Left kidney (tissue), 2 donors: ENCODE results near the gene ZSWIM4. TPM values are rescaled to one million over a fixed set of nuclear protein-coding genes. Genes with fewer than 3 reads are reported as not detected.
"Not testable (repeated sequence)": the region's sequence is repeated elsewhere in the genome, so short reads cannot be mapped to it uniquely, and the experiment has no call there.

Experiments used
- DNase-seq: peaks from one replicate; pipeline ENCODE4 v3.0.0-alpha.2; 2013
- polyA plus RNA-seq: library from polyadenylated mRNA; unstranded; fragments of 120-200 nt; gene quantifications from one replicate; pipeline ENCODE4 v1.2.1, GENCODE V29; 2013; ENCODE audit not compliant: insufficient read length

The ZSWIM4 gene
- polyA plus RNA-seq, 1 donor: 6.7 TPM

DNA sequence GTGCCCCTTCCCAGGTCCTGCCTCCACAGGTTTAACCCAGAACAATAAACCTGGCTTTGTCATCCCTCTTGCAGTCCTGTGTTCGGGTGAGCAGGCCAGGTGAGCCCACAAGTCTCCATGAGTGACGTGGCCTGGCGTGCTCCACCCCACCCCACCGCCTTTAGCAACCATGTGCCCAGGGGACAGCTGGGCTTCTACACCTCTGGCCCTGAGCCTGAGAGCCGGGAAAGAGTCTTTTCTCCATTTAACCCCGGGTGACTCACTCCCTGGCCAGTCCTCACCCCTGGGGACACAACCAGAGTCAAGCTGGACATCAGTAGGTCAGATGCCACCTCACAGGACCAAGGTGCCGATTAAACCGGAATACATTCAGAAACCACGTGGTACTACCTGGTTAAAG lies 16.8 kb upstream of the ZSWIM4 start:
- DNase-seq: no peak

DNA sequence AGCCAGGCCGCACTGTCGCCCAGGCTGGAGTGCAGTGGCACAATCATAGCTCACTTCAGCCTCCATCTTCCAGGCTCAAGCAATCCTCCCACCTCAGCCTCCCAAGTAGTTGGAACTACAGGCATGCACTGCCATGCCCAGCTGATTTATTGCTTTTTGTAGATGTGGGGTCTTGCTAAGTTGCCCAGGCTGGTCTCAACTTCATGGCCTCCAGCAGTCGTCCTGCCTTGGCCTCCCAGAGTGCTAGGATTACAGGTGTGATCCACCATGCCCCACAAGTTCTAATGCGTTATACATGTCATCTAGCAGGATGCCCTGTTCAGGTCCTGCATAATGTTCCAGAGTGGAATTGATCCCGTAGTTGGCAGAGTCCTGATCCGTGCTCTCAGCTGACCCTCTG lies 16.4 kb upstream of the ZSWIM4 start:
- no peak for DNase-seq

DNA sequence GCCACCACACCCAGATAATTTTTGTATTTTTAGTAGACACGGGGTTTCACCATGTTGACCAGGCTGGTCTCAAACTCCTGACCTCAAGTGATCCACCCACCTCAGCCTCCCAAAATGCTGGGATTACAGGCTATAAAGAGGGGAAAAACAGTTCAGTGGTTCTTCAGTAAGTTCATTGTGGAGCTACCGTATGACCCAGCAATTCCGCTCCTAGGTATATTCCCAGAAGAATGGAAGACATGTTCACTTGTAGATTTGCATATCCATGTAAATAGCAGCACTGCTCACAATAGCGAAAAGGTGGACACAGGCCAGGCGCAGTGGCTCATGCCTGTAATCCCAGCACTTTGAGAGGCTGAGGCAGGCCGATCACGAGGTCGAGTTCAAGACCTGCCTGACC lies 15.4 kb upstream of the ZSWIM4 start:
- DNase-seq: not testable (repeated sequence)

DNA sequence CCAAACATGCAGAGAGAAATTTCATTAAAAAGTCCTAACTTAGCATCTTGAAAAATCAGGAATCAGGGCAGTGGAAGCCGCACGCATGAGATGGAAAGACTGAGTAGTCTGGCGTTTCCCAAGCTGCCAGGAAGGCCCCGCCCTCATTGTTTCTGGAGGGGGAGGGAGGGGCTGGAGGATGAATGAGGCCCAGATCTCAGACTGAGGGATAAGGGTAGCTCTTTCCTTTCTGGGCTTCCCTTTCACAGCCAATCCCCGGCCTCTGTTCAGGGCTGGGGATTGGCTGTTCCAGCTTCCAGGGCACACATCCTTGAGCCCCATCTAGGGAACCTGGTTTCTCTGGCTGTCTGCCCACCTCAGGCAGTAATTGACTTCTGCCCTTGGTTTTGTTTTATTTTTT lies 13.7 kb upstream of the ZSWIM4 start:
- DNase-seq: no peak

DNA sequence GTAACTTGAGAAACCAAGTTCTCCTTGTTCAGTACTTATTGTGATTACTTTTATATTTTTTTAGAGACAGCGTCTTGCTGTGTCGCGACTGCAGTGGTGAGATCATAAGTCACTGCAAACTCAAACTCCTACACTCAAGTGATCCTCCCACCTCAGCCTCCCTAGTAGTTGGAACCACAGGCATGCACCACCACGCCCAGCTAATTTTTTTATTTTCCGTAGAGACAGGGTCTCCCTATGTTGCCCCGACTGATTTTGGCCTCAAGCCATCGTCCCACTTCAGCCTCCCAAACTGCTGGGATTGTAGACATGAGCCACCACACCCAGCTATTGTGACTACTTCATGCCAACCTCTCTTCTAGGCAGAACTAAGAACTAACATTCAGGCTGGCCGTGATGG lies 12.7 kb upstream of the ZSWIM4 start:
- DNase-seq: no peak

DNA sequence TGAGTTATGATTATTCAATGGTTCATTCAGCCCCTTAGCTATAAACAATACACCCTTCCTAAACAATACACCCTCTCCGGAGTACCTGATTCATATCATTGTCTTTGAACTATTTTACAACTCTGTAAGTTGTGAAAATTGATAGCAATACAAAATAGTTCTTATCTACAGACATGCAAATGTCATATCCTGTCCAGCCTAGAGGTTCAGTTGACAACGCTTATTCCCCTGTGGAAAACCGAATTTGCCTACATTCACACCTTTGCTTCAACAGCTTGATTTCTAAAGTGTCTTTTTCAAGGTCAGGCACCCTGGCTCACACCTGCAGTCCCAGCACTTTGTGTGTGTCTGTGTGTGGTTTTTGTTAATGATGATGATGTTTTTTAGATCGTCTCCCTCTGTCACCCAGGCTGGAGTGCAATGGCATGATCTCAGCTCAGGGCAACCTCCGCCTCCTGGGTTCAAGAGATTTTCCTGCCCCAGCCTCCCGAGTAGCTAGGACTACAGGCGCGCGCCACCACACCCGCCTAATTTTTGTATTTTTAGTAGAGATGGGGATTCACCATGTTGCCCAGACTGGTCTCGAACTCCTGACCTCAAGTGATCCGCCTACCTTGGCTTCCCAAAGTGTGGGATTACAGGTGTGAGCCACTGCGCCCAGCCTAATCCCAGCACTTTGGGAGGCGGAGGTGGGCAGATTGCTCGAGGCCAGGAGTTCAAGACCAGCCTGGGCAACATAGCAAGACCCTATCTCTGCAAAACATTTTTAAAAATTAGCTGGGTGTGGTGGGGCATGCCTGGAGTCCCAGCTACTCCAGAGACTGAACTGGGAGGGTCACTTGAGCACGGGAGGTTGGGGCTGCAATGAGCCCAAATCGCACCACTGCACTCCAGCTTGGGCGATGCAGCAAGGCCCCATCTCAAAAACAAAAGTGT lies 11.4 kb upstream of the ZSWIM4 start:
- no peak for DNase-seq

DNA sequence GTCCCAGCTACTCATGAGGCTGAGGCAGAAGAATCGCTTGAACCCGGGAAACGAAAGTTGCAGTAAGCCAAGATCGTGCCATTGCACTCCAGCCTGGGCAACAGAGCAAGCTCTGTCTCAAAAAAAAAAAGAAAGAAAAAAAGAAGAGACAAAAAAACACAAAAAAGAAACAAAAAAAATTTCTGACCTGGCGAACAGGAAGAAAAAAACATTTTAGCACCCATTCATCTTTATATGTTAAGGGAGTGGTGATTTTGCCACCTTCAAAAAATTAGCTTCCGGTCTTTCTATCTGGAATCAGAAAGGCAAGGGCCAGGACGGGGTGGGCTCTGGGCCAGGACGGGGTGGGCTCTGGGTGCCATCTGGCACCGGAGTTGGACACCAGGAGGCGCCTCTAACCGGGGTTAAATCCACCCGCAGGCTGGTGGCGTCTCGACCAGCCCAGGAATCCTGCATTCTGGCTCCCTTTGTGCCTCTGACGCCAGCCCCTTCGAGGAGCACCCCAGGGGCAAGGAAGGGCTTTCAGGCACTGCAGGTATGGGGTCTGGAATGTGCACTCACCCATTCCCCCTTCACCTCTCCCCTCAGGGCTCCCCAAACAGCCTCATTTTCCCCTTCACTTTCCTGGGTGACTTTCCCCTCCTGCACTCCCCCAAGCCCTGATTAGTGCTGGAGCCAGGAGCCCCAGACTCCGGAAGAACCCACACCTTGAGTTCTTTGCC lies 10.4 kb upstream of the ZSWIM4 start:
- no peak for DNase-seq

DNA sequence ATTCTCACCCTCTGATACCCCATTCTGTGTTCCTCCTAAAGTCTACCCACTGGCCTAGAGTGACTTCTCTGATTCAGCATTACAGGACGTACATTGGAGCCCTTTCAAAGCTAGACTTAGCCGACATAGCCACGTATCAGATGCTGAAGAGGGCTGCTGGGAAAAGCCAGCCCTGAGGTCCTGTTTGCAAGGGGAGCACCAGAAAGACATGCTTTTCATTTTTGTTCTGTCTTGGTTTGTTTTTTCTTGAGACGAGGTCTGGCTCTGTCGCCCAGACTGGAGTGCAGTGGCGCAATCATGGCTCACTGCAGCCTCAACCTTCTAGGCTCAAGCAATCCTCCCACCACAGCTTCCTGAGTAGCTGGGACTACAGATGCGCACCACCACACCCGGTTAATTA lies 6.3 kb upstream of the ZSWIM4 start:
- no peak for DNase-seq

DNA sequence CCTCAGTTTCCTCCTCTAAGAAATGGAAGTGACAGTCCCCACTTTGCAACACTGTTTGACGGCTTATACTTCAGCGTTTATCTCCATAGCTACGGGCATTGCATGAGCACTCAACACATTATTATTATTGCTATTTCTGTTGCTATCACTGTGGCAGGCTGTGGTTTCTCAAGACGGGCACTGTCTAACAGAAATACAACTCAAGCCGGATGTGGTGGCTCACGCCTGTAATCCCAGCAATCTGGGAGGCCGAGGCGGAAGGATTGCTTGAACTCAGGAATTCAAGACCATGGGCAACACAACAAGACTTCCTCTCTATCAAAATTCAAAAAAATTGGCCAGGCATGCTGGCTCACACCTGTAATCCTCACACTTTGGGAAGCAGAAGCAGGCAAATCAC lies 4.9 kb upstream of the ZSWIM4 start:
- no peak for DNase-seq

DNA sequence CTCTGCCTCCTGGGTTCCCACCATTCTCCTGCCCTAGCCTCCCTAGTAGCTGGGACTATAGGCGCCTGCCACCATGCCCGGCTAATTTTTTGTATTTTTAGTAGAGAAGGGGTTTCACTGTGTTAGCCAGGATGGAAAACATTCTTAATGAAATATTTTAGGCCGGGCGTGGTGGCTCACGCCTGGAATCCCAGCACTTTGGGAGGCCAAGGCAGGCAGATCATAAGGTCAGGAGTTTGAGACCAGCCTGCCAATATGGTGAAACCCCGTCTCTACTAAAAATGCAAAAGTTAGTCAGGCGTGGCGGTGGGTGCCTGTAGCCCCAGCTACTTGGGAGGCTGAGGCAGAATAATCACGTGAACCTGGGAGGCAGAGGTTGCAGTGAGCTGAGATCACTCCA lies 1.9 kb upstream of the ZSWIM4 start:
- DNase-seq: not testable (repeated sequence)

DNA sequence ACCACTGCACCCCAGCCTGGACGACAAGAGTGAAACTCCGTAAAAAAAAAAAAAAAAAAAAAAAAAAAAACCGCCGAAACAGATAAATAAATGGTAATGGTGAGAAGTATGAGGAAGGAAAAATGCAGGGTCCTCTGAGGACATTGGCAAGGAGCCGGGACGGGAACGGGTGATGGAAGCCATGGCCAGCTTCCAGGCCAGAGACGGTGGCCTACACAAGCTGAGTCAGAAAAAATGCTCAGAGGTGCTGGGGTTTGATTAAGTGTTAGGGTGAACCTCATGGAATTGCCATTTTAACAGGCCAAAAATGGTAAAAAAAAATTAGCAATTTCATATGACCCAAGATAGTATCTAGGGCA lies 866 bp upstream of the ZSWIM4 start:
- DNase-seq: peak; percentile 48

DNA sequence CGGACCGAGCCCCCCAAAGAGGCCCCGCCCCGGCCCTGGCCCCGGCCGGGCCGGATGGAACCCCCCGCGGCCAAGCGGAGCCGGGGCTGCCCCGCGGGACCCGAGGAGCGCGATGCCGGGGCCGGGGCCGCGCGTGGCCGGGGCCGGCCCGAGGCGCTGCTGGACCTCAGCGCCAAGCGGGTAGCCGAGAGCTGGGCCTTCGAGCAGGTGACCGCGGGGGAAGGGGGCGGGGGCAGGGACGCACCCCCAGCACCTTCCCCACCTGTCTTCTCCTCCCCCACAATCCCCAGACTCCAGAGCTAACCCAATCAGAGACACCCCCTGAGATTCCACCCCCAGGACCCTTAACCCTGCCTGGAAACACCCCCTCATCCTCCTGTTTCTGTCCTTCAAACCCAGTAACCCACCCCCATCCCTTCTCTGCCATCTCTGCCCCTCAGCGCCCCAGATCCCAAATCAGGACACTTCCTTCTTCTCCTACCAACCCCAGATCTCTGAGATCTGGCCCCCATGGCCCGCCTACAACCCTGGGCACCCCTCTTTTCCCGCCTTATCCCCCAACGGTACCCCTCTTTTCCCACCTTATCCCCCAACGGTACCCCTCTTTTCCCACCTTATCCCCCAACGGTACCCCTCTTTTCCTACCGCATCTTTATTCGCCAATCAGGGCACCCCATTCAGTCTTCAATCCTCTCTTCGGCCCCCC lies 505 bp downstream of the ZSWIM4 start:
- peak; percentile 30 for DNase-seq

DNA sequence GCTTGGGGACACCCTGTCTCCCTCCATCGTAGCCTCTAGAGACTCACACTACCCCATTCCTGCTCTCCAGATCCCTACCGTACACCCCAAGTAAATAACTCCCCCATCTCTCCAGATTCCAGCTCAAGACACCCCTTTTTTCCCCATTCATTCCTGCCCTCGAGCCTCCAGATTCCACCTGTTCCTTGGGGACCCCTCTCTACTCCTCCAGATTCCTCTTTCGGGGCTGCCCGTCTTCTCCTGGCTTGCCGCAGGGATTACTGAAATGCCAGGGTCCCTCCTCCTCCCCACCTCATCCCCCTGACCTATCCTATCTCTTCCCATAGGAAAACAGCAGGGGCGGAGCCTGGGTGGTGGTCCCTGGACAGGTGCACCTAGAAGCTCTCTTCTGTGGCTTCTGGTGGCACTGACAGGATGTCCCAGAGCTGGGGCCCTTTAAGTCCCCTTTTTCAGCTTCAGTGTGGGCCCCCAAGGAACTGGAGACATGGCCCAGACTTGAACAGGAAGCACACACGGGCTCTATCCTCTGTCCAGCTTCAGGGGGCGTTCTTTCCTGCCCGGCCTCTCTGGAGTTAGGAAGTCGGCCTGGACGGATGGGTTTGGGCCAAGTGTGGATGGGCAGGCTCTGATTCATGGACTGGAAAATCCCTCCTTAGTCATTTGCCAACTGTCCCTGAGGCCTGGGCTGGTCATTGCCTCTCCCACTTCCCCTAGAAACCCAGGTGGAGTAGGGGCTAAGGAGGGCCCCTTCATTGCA lies 1.2 kb downstream of the ZSWIM4 start:
- DNase-seq: peak; percentile 22

DNA sequence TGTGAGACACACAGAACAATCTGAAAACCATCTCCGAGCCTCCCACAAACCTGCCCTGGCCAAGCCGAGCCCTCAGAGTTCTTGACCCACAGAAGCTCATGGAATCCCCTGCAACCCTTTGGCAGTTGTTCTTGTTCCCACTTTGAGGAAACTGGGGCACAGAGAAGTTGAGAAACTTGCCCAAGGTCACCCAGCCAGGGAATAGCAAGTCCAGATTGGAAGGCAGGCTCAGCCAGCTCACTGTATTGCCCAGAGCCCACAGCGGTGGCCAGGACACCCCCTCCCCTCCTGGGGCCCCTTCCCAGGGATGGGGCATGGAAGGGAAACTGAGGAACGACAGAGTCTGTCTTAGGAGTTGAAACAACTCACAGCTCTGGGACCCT lies 1.8 kb downstream of the ZSWIM4 start:
- DNase-seq: no peak

DNA sequence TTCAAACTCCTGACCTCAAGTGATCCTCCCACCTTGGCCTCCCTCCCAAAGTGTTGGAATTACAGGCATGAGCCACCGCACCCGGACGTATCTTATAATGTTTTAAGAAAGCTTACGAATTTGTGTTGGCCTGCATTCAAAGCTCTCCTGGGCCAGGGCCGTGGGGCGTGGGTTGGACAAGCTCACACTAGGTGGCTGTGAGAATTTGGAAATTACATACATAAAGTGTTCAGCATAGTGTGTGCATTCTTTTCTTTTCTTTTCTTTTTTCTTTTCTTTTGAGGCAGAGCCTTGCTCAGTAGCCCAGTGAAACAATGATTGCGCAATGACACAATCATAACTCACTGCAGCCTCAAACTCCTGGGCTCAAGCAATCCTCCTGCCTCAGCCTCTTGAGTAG lies 2.6 kb downstream of the ZSWIM4 start:
- no peak for DNase-seq

DNA sequence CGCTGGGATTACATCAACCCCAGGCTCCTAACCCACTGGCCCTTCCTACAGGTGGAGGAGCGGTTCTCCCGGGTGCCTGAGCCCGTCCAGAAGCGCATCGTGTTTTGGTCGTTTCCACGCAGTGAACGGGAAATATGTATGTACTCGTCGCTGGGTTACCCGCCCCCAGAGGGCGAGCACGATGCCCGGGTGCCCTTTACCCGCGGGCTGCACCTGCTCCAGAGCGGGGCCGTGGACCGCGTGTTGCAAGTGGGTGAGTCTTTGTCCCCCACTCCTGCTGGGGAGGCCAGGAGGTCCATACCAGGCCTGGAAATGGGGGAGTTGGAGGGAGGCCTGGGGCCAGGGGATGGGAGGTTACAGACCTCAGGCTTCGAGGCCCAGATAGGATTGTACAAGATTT lies 4.4 kb downstream of the ZSWIM4 start:
- DNase-seq: no peak

DNA sequence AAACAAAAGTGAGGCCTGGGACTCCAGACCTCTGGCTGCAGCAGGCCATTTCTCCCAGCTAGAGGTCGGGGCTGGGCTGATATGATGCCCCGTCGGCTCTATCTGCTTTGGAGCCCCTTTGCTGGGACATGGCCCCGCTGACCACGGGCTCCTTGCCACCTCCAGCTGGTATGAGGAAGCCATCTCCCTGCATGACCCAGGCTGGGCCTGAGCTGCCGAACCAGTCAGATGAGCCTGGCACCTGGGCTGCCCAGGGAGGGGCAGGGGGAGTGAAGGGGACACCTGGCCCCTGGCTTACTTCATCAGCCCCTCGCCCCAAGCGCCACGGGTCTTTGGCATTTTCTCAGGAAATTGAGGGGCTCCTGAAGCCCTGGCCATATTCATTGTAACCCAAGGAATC lies 7.8 kb downstream of the ZSWIM4 start:
- no peak for DNase-seq

DNA sequence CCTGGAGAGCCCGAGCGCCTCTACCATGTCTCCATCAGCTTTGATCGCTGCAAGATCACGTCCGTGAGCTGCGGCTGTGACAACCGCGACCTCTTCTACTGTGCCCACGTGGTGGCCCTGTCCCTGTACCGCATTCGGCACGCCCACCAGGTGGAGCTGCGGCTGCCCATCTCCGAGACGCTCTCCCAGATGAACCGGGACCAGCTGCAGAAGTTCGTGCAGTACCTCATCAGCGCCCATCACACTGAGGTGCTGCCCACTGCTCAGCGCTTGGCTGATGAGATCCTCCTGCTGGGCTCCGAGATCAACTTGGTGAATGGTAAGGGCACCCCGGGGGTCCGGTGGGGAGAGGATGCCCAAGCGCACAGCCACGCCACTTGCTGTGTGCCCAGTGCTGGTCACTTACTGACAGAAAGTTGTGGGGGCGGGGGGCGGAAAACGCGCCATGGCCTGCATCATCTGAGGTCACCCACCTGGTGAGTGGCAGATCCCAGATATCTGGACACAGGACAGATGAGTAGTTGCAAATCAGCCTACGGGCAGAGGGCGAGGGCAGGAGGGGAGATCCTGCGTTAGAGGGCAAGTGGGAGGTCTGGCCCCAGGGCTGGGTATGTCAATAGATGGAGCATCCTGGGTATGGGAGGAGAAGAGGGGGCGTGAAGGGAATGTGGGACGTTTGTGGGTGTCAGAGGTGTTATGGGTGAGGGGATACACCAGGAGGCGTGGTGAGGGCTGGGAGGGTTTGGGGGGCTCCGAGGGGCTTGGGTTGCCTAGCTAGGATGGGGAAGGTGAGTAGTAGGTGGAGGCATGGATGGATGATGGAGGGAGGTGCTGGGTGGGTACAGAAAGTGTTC lies 9.8 kb downstream of the ZSWIM4 start:
- no peak for DNase-seq

DNA sequence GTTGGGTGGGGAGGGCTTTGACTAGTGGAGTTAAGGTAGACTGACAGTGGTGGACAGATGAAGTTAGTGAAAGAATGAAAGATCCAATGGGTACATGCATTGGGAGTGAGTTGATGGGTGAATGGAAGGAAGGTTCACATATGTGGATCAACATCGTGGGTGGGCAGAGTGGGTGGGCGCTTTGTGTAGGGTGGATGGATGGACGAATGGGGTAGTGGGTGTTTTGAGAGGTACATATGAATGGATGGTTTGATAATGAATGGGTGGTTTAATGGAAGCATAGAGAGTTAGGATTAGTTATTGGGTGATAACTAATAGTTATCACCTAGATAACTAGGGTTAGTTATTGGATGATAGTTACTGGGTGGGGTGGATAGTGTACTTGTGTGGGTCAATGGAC lies 11.5 kb downstream of the ZSWIM4 start:
- DNase-seq: no peak

DNA sequence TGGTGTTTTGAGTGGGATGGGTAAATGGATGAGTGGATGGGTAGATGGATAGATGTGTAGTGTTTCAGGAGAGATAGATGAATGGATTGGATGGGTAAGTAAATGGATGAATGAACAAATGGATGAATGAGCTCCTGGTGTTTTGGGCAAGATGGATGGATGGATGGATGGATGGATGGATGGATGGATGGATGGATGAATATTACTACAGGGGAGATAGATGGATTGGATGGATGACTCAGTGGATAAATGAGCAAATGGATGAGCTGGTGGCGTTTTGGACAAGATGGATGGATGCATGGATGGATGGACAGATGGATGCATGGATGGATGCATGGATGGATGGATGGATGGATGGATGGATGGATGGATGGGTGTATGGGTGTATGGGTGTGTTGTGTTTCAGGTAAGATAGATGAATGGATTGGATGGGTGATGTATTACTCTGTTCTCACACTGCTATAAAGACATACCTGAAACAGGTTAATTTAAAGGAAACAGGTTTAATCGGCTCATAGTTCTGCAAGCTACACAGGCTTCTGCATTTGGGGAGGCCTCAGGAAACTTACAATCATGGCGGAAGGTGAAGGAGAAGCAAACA lies 12.3 kb downstream of the ZSWIM4 start:
- DNase-seq: no peak

DNA sequence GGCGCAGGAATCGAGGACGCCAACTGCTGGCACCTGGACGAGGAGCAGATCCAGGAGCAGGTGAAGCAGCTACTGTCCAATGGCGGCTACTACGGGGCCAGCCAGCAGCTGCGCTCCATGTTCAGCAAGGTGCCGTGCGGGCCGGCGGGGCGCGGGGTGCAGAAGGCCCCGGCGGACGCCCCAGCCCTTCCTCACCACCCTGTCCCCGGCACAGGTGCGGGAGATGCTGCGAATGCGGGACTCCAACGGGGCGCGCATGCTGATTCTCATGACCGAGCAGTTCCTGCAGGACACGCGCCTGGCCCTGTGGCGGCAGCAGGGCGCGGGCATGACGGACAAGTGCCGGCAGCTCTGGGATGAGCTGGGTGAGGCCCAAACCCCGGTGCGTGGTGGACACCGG lies 13.6 kb downstream of the ZSWIM4 start:
- DNase-seq: no peak
